Calu3 (cell line): ENCODE data around the gene SMCR8. TPM values are rescaled to one million over a fixed set of nuclear protein-coding genes. Genes with fewer than 3 reads are reported as not detected.

Source experiments
- BruUV-seq: library from RNA; stranded (reverse); fragments of 400-500 nt; replicated peaks from 2 replicates; lab custom pipeline; 2021; lab: Mats Ljungman, UMichigan
- CTCF ChIA-PET: fragments of 300-600 bp; sonication (Branson Sonifier 250); formaldehyde crosslinking; loops from one replicate; lab custom pipeline; 2022; ENCODE audit warnings: antibody characterized with exemption; lab: Charles Lee
- DNase-seq: peaks from one replicate; pipeline ENCODE4 v3.0.0; 2022
- H3K27ac Mint-ChIP-seq: one replicate; pipeline ENCODE4 v1.8.0; 2022; ENCODE audit warnings: mixed read lengths; ENCODE audit not compliant: unreplicated experiment
- H3K27me3 Mint-ChIP-seq: one replicate; pipeline ENCODE4 v1.8.0; 2022; ENCODE audit warnings: mixed read lengths; ENCODE audit not compliant: unreplicated experiment
- H3K36me3 Mint-ChIP-seq: one replicate; pipeline ENCODE4 v1.8.0; 2022; ENCODE audit warnings: mild to moderate bottlenecking, moderate library complexity, mixed read lengths; ENCODE audit not compliant: insufficient read depth, unreplicated experiment
- H3K4me1 Mint-ChIP-seq: one replicate; pipeline ENCODE4 v1.8.0; 2022; ENCODE audit warnings: mild to moderate bottlenecking, low read depth, mixed read lengths; ENCODE audit not compliant: unreplicated experiment
- H3K4me3 Mint-ChIP-seq: one replicate; pipeline ENCODE4 v1.8.0; 2022; ENCODE audit warnings: mild to moderate bottlenecking, low read depth, moderate library complexity, mixed read lengths; ENCODE audit not compliant: unreplicated experiment
- H3K9me3 Mint-ChIP-seq: one replicate; pipeline ENCODE4 v1.8.0; 2022; ENCODE audit warnings: low read depth, mixed read lengths; ENCODE audit not compliant: unreplicated experiment
- CTCF ChIP-seq: fragments of 200-600 bp; IDR thresholded peaks from one replicate; pipeline ENCODE4 v1.8.0; 2022; ENCODE audit warnings: antibody characterized with exemption; ENCODE audit not compliant: unreplicated experiment
- intact Hi-C: fragments of 100-400 bp; cut with micrococcal nuclease; formaldehyde crosslinking; loops from one replicate; pipeline ENCODE4 v1.10.0; 2022; ENCODE audit not compliant: unreplicated experiment
- total RNA-seq: library from RNA; stranded (reverse); gene quantifications from 2 replicates; pipeline ENCODE4 v1.2.3, GENCODE V29; 2022

The SMCR8 gene
- total RNA-seq, 1 experiment from 2014 or later, result 20.4 TPM

- no TSS peak for BruUV-seq
- no peak overlapping the region for H3K4me3 Mint-ChIP-seq
- DNase-seq, result no peak
- TF ChIP-seq CTCF, result no peak
- no peaks in the 10 kb centered on the region for H3K27me3 Mint-ChIP-seq
- CTCF ChIA-PET, result no interaction called here
- H3K36me3 Mint-ChIP-seq, result peaks cover 44% of the 10 kb centered on the region
- peaks cover 8% of the 10 kb centered on the region for H3K4me1 Mint-ChIP-seq
- H3K9me3 Mint-ChIP-seq, result no peaks in the 10 kb centered on the region
- intact Hi-C loops, result no loop called here
- no peak overlapping the region for H3K27ac Mint-ChIP-seq
Observed at GRCh38 chr17:18319604-18320256, 4.6 kb downstream of the SMCR8 start.

GRCh38 chr17:18320301-18320700 lies 5.2 kb downstream of the SMCR8 start:
- no TSS peak for BruUV-seq
- Mint-ChIP-seq H3K4me3 (no peak overlapping the region), H3K27ac (no peak overlapping the region), H3K4me1 (peaks cover 8% of the 10 kb centered on the region), H3K27me3 (no peaks in the 10 kb centered on the region), H3K9me3 (no peaks in the 10 kb centered on the region), H3K36me3 (peaks cover 38% of the 10 kb centered on the region)
- no peak for TF ChIP-seq CTCF
- CTCF ChIA-PET, result no interaction called here
- intact Hi-C loops, result no loop called here
- no peak for DNase-seq

GRCh38 chr17:18321309-18321708 lies 6.2 kb downstream of the SMCR8 start:
- Mint-ChIP-seq H3K27ac (no peak overlapping the region), H3K27me3 (no peaks in the 10 kb centered on the region), H3K4me1 (peaks cover 8% of the 10 kb centered on the region), H3K36me3 (peaks cover 28% of the 10 kb centered on the region), H3K9me3 (no peaks in the 10 kb centered on the region), H3K4me3 (no peak overlapping the region)
- CTCF ChIA-PET, result no interaction called here
- DNase-seq, result no peak
- TF ChIP-seq CTCF, result no peak
- BruUV-seq, result no TSS peak
- intact Hi-C loops, result no loop called here

- no TSS peak for BruUV-seq
- DNase-seq, result no peak
- Mint-ChIP-seq H3K36me3 (peaks cover 27% of the 10 kb centered on the region), H3K27ac (no peak overlapping the region), H3K9me3 (no peaks in the 10 kb centered on the region), H3K27me3 (no peaks in the 10 kb centered on the region), H3K4me1 (peaks cover 8% of the 10 kb centered on the region), H3K4me3 (no peak overlapping the region)
- CTCF ChIA-PET, result no interaction called here
- intact Hi-C loops, result no loop called here
- TF ChIP-seq CTCF, result no peak
Observed at GRCh38 chr17:18322522-18322921, 7.4 kb downstream of the SMCR8 start.
